Activated CD4-positive, alpha-beta T cell treated with anti-CD3 and anti-CD28 coated beads for 1 hour (primary cell): ENCODE results near the gene GPR37L1.
"Not testable (repeated sequence)": the region's sequence is repeated elsewhere in the genome, so short reads cannot be mapped to it uniquely, and the experiment has no call there.

ENCODE experiments used
- DNase-seq: peaks from one replicate; pipeline ENCODE4 v3.0.0-alpha.2; 2020

Gene GPR37L1

GRCh38 chr1:202158810-202159533 lies 36.3 kb downstream of the GPR37L1 start:
- no peak for DNase-seq

GRCh38 chr1:202159534-202160371 lies 37.0 kb downstream of the GPR37L1 start:
- peak; percentile 41 for DNase-seq

DNA sequence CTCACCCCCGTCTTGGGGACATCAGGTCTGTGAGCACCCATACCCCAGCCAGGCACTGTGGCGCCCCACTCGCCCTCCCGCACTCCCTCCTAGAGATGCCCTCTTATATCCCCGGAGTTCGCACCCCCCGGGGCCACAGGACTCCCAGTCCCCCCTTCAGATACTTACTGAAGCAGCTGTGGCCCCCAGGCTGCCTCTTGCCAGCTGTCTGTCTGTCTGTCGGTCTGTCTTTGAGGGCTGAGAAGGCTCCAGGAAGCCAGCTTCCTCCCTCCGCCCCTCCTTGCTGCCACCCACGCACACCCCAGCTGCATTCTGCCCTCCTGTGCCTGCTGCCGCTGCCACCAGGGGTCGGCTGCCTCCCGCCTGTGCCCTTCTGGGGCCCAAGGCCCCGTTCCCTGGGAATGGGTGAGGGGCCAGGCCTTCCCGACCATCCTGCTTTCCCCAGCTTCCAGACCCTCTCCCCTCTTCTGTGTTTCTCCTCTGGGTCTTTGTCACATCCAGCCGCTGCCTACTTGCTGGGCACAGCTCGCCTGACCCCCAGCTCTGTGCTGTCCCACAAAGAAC lies 37.7 kb downstream of the GPR37L1 start, which contains the start of gene PTPN7:
TSS of gene PTPN7 (minus strand) at position 226 of the 564 bp plus-strand sequence. CDS start 1,200 bp downstream, outside the sequence.
- peak; percentile 76 for DNase-seq

DNA sequence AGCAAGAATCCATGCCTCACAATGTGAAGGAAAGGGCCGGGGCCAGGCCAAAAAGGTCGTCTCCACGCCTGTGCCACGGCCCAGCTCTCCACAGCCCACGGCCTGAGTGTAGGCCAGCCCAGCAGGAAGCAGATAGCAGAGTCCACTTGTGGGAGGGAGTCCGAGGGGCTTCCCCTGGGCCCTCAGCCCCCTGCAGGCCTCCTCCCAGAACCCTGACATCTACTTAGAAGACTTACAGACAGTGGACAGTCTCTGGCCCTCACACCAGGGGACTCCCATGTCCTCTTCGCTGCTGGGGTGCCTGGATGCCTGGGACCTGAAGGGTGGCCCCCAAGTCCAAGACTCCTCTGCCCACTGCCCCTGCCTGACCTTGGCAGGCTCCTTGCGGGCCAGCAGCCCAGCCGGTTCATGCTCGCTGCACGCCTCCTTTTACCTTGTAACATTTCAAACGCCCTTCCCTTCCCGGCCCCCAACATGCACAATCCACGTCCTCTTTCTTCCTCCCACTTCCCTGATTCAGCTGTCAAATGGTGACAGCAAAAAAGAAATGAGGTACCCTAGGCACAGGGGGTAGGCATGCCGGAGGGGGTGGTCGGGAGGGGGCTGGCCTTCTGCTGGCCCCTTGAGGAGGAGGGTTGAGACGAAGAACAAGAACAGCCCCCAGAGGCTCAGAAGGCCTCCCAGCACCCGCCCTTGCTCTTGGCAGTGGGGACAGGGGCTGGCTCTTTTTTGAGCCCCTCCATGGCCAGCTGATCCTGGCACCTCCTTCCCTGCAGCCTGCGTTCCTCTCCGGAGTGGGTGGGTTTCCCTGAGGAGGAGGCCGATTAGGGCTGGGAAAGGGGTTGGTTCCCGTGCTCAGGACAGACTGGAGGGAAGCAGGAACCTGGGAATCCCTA lies 38.7 kb downstream of the GPR37L1 start:
- no peak for DNase-seq

GRCh38 chr1:202162047-202162417 lies 39.3 kb downstream of the GPR37L1 start:
- DNase-seq: peak; percentile 33

DNA sequence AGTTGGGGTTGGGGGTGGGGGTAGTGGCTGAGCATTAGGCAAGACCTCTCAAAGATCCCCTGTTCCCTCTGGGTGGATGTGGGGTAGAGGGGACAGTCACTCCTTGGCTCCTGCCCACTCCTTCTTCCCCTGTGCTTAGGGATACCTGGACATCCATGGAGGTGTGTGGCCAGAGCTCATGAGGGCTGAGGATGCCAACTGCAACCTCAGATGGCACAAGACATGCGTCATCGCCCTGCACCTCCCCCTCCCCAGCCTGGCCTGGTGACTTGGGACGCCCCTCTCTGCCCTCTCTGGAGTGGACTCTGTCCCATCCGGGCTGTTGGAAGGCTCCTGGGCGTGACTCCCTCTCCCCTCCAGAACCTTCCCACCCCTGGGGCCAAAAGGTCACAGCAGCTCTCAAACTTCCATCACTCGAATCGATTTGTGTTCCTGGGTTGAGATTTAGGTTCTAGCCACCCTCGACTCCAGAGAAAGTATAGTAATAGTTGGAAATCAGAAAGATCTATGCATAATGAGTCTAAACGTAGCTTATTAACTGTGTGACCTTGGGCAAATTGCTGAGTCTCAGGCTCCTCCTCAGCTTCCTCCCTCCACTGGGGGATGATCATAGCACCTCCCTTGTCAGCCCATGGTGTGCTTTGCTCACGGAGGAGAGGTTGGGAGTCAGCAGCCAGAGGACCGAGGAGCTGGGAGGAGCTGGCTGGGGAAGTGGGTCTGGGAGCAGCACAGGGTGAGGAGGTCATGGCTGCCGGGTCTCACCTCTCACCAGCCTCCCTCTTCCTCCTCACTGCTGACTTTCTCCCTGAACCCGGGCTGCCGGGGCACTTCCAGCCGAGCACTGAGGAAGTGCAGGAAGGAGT lies 39.9 kb downstream of the GPR37L1 start:
- DNase-seq: no peak

DNA sequence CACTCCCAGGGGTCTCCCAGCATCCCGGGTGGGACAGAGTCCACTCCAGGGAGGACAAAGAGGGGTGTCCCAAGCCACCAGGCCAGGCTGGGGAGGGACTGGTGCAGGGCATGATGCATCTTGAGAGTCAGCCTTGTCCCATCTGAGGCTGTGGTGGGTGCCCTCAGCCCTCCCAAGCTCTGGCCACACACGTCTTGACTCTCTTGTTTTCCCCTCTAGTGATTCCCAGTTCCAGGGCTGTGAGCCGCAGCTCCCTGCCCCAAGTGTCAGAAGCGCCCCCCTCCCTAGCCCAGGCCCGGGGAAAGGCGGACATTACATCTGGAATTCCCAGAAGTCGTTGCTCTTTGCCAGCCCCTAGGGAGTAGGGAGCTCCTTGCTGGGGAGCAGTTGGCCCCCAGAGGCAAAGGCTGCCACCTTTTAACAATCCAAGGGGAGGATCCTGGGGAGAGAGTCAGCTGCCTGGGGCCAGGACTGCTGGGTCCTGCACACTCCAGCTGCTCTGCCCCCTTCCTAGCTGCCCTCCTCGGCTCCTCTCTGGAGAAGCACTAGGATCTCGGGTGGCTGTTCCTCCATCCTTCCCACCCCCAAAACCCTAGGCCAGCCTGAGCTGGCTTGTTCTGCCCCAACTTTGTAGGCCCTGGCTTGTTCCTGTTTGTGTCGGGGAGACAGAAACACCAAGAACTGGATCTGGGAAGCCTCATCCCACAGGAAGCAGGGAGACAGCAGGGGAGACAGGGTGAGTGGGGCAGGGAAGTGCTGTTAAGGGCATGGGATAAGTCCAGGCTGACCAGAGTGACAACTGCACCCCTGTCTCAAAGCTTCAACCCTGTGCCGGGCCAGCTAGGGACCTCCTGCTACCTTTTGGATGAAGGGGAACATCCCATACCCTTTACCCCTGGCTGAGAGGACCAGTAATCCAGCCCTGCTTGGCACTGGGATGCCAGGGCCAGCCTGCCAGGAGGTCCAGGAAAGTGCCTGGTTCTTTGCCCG lies 40.9 kb downstream of the GPR37L1 start:
- no peak for DNase-seq

- peak; percentile 58 for DNase-seq
These were observed 41.7 kb downstream of the GPR37L1 start for GRCh38 chr1:202164271-202165037.

- peak; percentile 19 for DNase-seq
These were observed 42.7 kb downstream of the GPR37L1 start for GRCh38 chr1:202165267-202165941.

GRCh38 chr1:202165942-202166843 lies 43.5 kb downstream of the GPR37L1 start:
- no peak for DNase-seq

GRCh38 chr1:202167054-202167453 lies 44.3 kb downstream of the GPR37L1 start:
- DNase-seq: not testable (repeated sequence)

DNA sequence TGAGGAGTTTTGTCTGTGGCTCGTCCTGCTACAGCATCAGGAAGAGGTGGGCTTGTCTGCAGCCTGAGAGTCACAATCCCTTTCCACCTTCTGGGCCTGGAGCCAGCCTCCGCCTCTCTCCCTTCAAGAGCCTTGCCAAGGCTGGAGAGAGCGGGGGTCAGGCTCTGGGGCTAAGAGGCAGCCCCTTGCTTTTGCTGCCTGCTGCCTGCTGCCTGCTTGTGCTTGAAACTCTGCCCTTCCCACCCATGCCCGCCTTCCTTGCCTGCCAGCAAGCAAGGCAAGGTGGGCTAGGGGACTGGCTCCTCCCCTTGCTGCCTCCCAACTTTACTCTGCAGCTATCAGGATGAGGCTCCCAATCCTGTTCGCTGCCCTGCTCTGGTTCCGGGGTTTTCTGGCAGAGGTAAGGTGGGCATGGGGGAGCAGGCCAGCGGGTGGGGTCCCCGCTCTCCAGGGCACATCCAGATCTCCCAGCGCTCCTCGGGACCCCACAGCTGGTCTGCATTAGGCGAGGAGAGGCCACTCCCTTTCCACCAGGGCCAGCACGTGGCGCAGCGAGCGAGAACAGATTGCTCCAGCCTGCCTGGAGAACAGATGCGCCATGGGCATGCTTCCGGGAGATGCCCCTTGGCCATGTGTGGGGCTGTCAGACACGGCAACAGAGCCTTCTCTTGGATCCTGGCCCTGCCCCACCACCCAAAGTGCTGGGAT lies 45.1 kb downstream of the GPR37L1 start:
- DNase-seq: no peak

- no peak for DNase-seq
These were observed 46.1 kb downstream of the GPR37L1 start for GRCh38 chr1:202168861-202169260.

GRCh38 chr1:202170726-202171125 lies 48.0 kb downstream of the GPR37L1 start:
- DNase-seq: no peak

GRCh38 chr1:202171292-202172014 lies 48.7 kb downstream of the GPR37L1 start:
- no peak for DNase-seq

DNA sequence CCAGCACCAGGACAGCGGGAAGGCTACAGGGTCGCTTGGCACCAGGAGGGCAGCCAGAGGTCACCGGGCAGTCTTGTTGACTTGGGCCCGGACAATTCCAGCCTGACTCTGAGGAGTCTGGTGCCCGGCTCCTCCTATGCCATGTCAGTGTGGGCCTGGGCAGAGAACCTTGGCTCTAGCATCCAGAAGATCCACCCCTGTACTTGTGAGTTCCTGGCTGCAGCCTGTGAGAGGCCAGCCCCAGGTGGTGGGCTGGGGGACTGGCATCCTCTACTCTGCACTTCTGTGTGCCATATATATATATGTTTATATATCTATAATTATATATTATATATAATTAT lies 49.3 kb downstream of the GPR37L1 start:
- DNase-seq: no peak

GRCh38 chr1:202173993-202174392 lies 51.3 kb downstream of the GPR37L1 start:
- no peak for DNase-seq
